ENCODE results near the gene COP1. TPM values are rescaled to one million over a fixed set of nuclear protein-coding genes. Genes with fewer than 3 reads are reported as not detected.

Gene COP1
- total and polyA plus RNA-seq, 12 donors: 17.9 to 55.2 (median 23.6) TPM

DNA sequence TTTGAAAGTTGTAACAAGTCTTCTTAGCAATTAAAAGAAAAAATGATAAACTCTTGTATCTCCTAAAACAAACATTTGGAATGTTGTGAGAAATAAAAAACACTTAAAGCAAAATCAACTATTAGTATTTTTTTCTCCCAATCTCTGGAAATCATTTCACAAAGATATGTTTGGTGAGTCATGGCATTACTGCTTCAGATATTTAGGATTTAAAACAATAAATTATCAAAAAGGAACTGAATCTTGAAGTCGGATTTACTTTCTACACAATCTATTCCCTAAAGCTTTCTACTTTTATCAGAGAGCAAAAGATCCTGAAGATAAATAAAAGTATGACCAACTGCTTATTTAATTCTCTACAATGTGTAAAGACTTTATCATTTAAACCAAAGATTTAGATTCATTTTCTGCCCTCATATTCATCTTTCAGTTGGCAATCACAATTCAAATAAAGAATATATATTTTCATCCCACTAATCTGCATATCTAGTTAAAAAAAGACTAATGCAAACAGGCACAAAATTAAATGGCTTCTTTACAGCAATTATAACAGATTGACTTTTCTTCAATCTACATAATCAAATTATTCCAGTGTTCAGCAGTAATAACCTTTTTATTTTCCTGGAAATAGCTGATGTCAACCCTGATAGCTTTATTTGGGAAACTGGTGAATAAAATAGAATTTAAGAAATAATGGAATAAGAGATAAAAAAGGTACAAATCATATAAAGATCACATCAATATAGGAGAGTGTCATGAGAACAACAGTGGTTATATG, 230.0 kb downstream of the COP1 start:
- TF ChIP-seq, protein P1, sequence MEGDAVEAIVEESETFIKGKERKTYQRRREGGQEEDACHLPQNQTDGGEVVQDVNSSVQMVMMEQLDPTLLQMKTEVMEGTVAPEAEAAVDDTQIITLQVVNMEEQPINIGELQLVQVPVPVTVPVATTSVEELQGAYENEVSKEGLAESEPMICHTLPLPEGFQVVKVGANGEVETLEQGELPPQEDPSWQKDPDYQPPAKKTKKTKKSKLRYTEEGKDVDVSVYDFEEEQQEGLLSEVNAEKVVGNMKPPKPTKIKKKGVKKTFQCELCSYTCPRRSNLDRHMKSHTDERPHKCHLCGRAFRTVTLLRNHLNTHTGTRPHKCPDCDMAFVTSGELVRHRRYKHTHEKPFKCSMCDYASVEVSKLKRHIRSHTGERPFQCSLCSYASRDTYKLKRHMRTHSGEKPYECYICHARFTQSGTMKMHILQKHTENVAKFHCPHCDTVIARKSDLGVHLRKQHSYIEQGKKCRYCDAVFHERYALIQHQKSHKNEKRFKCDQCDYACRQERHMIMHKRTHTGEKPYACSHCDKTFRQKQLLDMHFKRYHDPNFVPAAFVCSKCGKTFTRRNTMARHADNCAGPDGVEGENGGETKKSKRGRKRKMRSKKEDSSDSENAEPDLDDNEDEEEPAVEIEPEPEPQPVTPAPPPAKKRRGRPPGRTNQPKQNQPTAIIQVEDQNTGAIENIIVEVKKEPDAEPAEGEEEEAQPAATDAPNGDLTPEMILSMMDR (IDR thresholded peaks at IDR 0.05): no peak
- no peak for ATAC-seq
- WGBS, 2 donors: 63 to 79% methylated on average over 1 of the region's 1 CpG
- Histone ChIP-seq H3K4me3 (no peak overlapping the region), H3K9me3 (peaks cover 0 to 12% (median 7%) of the 10 kb centered on the region in 11 donors), H3K27me3 (no peaks in the 10 kb centered on the region), H3K36me3 (peaks cover 0 to 32% (median 5%) of the 10 kb centered on the region in 9 donors), H3K4me1 (peaks cover 0 to 23% (median 14%) of the 10 kb centered on the region in 9 donors), H3K27ac (no peak overlapping the region)
- no peak for DNase-seq
- intact Hi-C loops (cut with DNase I): no loop called here

DNA sequence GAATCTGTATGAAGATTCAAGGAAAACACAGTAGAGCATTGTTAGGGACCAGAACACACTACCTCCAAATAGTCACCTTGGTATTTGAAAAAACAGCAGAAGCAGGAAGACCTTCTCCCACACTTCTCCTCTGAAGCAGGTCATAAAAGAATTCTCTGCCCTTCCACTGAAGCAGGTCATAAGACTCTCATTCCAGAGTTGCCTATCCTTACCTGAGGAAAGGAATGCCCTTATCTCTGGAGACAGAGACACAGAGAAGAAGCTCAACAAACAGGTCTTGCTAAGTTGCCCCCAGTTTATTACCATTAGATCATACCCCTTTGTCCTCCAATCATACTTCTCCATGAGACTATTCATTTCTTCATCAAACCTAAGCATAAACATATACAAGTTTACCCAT, 237.9 kb downstream of the COP1 start:
- no peaks in the 10 kb centered on the region for H3K9me3 ChIP-seq
- no peak for ATAC-seq
- TF ChIP-seq, protein P1 (IDR thresholded peaks at IDR 0.05): no peak

DNA sequence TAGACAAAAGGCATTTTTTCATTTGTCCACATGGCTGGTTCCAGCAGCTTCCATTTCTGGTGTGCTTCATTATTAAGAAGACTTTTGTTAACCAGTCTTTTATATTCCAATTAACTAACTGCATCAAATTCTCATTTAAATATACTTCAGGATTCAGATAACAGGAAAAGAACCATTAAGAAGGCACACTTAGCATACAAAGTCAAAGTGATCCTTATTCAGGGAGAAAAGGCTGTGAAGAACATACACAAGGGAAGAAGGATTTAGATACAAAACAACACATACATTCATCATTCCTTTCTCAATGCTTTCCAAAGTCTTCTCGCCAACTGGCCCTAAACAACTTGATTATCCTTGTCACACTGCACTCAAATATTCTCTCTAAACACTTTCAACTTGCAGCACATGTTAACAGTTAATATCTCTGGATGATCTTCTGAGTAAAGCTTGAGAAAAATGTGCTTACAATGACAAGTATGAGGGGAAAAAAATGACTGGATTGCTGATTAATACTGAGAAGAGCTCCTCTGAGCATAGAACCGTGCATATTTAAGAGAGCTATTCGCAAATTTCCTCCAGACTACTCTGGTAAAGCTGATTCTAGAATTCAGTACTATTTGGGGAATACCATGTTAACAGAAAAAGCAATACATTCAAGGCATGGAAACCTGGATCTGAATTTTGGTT, 238.5 kb downstream of the COP1 start:
- H3K9me3 ChIP-seq: no peaks in the 10 kb centered on the region
- H3K27ac ChIP-seq: no peak overlapping the region
- peaks cover 0 to 69% (median 21%) of the 10 kb centered on the region in 9 donors for H3K36me3 ChIP-seq
- H3K27me3 ChIP-seq: no peaks in the 10 kb centered on the region
- DNase-seq (no peak), ATAC-seq (no peak)
- TF ChIP-seq, protein P1 (IDR thresholded peaks at IDR 0.05): no peak
- no peak overlapping the region for H3K4me3 ChIP-seq
- no peaks in the 10 kb centered on the region for H3K4me1 ChIP-seq
- WGBS, 2 donors: 82 to 88% methylated on average over 3 of the region's 3 CpGs
- intact Hi-C loops (cut with DNase I): no loop called here

More for the DNA sequence above, 237.9 kb downstream of the COP1 start:
- DNase-seq: no peak
- no peaks in the 10 kb centered on the region for H3K27me3 ChIP-seq
- no peak overlapping the region for H3K27ac ChIP-seq
- H3K4me3 ChIP-seq: no peak overlapping the region
- peaks cover 0 to 69% (median 21%) of the 10 kb centered on the region in 9 donors for H3K36me3 ChIP-seq
- no peaks in the 10 kb centered on the region for H3K4me1 ChIP-seq
- intact Hi-C loops (cut with DNase I): no loop called here

DNA sequence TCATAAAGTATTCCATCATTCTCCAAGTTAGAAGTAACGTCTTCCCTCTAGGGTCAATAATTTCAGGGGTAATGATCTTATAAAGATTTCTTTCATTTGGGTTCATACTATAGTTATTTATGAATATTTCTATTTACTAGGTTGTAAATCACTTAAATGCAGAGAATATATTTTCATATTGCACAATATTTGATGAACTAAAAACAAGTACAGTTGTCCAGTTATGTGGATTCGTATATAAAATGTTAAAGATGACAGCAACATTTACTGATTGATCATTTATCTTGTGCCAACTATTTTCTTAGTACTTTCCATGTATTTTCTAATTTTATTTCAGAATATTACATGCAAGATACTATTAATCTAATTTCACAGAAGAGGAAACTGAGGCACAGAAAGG, 243.3 kb downstream of the COP1 start:
- no peaks in the 10 kb centered on the region for H3K27me3 ChIP-seq
- H3K27ac ChIP-seq: no peak overlapping the region
- intact Hi-C loops (cut with DNase I): no loop called here
- H3K36me3 ChIP-seq: peaks cover 0 to 40% (median 0%) of the 10 kb centered on the region in 9 donors
- TF ChIP-seq, protein P1 (IDR thresholded peaks at IDR 0.05): no peak
- H3K4me1 ChIP-seq: no peaks in the 10 kb centered on the region
- no peaks in the 10 kb centered on the region for H3K9me3 ChIP-seq
- 97 to 99% methylated on average over 2 of the region's 2 CpGs for WGBS, 2 donors
- DNase-seq: no peak
- no peak overlapping the region for H3K4me3 ChIP-seq
- no peak for ATAC-seq

Measured in heart right ventricle (tissue), 16 donors.